ENCODE results near the gene NR0B1. TPM values are rescaled to one million over a fixed set of nuclear protein-coding genes. Genes with fewer than 3 reads are reported as not detected.

The NR0B1 gene
- total and polyA plus RNA-seq, 2 donors (not counting 1 experiment from before 2014, with no cell fraction given): not detected

DNA sequence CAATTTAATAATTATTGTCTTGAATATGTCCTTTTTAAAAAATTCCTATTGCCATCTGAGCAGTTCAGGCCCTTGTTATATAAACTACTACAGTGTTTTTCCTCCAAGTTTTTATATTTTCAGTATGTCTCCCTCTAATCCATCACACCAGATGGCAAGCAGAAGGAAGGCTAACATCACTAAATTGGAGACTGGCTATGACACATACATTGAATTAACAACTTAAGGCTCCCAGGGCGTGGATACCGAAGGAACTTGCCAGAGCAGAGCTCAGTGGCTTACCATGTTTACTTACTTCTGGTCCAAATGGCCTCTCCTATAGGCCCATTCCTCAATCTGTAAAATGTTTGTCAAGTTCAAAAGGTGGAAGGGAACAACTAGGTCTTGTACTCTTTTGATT lies 49.3 kb downstream of the NR0B1 start:
- no peaks in the 10 kb centered on the region for H3K27me3 ChIP-seq (replicated peaks in 1 of 4; ENCODE audit: control extremely low read depth in 1 of 4, control insufficient read depth in 3 of 4, insufficient read depth in 4 of 4, low read length in 3 of 4)
- no peaks in the 10 kb centered on the region for H3K36me3 ChIP-seq (replicated peaks in 1 of 2; ENCODE audit: control extremely low read depth in 1 of 2, control insufficient read depth in 1 of 2, extremely low read depth in 1 of 2, insufficient read depth in 2 of 2, low read length in 1 of 2)
- intact Hi-C loops (cut with micrococcal nuclease): no loop called here
- Mint-ChIP-seq H3K9me3 (ENCODE audit: insufficient read depth) (peaks cover 2% of the 10 kb centered on the region), H3K4me3 (no peak overlapping the region), H3K4me1 (no peaks in the 10 kb centered on the region), H3K27me3 (no peaks in the 10 kb centered on the region), H3K27ac (no peak overlapping the region)
- H3K9ac ChIP-seq (ENCODE audit: low read length): no peak overlapping the region
- ATAC-seq (ENCODE audit: low read depth) (no peak), DNase-seq (no peak)
- no peaks in the 10 kb centered on the region for H3K4me1 ChIP-seq (ENCODE audit: control insufficient read depth in 2 of 2, insufficient read depth in 2 of 2, low read length in 2 of 2)
- ChIA-PET CTCF (no interaction called here), POLR2A (no interaction called here)
- TF ChIP-seq, protein P1, sequence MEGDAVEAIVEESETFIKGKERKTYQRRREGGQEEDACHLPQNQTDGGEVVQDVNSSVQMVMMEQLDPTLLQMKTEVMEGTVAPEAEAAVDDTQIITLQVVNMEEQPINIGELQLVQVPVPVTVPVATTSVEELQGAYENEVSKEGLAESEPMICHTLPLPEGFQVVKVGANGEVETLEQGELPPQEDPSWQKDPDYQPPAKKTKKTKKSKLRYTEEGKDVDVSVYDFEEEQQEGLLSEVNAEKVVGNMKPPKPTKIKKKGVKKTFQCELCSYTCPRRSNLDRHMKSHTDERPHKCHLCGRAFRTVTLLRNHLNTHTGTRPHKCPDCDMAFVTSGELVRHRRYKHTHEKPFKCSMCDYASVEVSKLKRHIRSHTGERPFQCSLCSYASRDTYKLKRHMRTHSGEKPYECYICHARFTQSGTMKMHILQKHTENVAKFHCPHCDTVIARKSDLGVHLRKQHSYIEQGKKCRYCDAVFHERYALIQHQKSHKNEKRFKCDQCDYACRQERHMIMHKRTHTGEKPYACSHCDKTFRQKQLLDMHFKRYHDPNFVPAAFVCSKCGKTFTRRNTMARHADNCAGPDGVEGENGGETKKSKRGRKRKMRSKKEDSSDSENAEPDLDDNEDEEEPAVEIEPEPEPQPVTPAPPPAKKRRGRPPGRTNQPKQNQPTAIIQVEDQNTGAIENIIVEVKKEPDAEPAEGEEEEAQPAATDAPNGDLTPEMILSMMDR (IDR thresholded peaks at IDR 0.05): no peak
- no peak for TF ChIP-seq EZH2 (IDR thresholded peaks at IDR 0.05; ENCODE audit: borderline replicate concordance, insufficient read depth, low read depth, low read length, poor library complexity, severe bottlenecking)
- H3K9me3 ChIP-seq (ENCODE audit: control extremely low read depth in 1 of 3, control insufficient read depth in 2 of 3, insufficient read depth in 1 of 3, low read length in 2 of 3): no peaks in the 10 kb centered on the region
- H3K79me2 ChIP-seq (ENCODE audit: control insufficient read depth, insufficient read depth, low read length): no peaks in the 10 kb centered on the region
- no peaks in the 10 kb centered on the region for H4K20me1 ChIP-seq (ENCODE audit: control insufficient read depth, insufficient read depth, low read length, poor library complexity, severe bottlenecking)
- H2AFZ ChIP-seq (ENCODE audit: insufficient read depth, low read depth, low read length, poor library complexity, severe bottlenecking): no peak overlapping the region
- H3K27ac ChIP-seq (ENCODE audit: low read length in 2 of 2): no peak overlapping the region
- no peak overlapping the region for H3K4me3 ChIP-seq (ENCODE audit: control extremely low read depth in 1 of 5, extremely low read depth in 1 of 5, insufficient read depth in 1 of 5, low read depth in 2 of 5, low read length in 4 of 5)
- H3K4me2 ChIP-seq (replicated peaks; ENCODE audit: low read depth, low read length, poor library complexity, severe bottlenecking): no peak overlapping the region
- no CpG with 5 or more reads among the region's 2 CpGs for WGBS (ENCODE audit: insufficient coverage)

Other genes starting within 250 kb of the NR0B1 start
- gene MAGEB2, start 93.8 kb downstream of the NR0B1 start, total RNA-seq: not detected in 2 replicates
- not detected in 2 replicates for gene MAGEB2, start 93.8 kb downstream of the NR0B1 start, polyA plus RNA-seq
- not detected in 2 replicates for gene MAGEB3, start 78.7 kb downstream of the NR0B1 start, total RNA-seq
- not detected in 2 replicates for gene MAGEB3, start 78.7 kb downstream of the NR0B1 start, polyA plus RNA-seq
- gene MAGEB4, start 67.4 kb downstream of the NR0B1 start, total RNA-seq: not detected in 2 replicates
- gene MAGEB4, start 67.4 kb downstream of the NR0B1 start, polyA plus RNA-seq: not detected in 2 replicates
- gene MAGEB1, start 62.2 kb downstream of the NR0B1 start, total RNA-seq: not detected in 2 replicates
- not detected in 2 replicates for gene MAGEB1, start 62.2 kb downstream of the NR0B1 start, polyA plus RNA-seq

Measured in B cell (primary cell).